Measurements from ENCODE around the gene DDN. TPM values are rescaled to one million over a fixed set of nuclear protein-coding genes. Genes with fewer than 3 reads are reported as not detected.

Gene DDN
- total RNA-seq, 1 experiment from 2014 or later = 0.35 TPM

DNA sequence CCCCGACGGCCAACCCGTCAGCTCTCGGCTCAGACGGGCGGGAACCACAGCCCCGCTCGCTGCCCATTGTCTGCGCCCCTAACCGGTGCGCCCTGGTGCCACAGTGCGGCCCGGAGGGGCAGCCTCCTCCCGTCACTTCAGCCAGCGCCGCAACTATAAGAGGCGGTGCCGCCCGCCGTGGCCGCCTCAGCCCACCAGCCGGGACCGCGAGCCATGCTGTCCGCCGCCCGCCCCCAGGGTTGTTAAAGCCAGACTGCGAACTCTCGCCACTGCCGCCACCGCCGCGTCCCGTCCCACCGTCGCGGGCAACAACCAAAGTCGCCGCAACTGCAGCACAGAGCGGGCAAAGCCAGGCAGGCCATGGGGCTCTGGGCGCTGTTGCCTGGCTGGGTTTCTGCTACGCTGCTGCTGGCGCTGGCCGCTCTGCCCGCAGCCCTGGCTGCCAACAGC, 20.9 kb downstream of the DDN start, which contains the start of gene WNT1:
TSS of gene WNT1 (plus strand) at position 32 of the 450 bp plus-strand sequence. CDS start at position 361, 329 bp downstream.
- Histone ChIP-seq H3K18ac (ENCODE audit: insufficient read length, low read depth, low read length) (no peak within 1 kb of the TSS), H3T11ph (ENCODE audit: low read length) (no peak within 1 kb of the TSS), H3K4me2 (ENCODE audit: insufficient read depth, insufficient read length, low read length) (peak within 1 kb of the TSS; percentile 21), H2BK15ac (ENCODE audit: low read depth, low read length) (no peak within 1 kb of the TSS), H2BK20ac (ENCODE audit: low read depth, low read length, poor library complexity, severe bottlenecking) (no peak within 1 kb of the TSS), H4K91ac (ENCODE audit: insufficient read length, low read depth, low read length) (no peak within 1 kb of the TSS), H3K79me2 (ENCODE audit: insufficient read depth, low read length) (no peaks in the 10 kb centered on the region), H3K27me3 (ENCODE audit: insufficient read depth, low read length) (peaks cover 90% of the 10 kb centered on the region), H2BK5ac (ENCODE audit: insufficient read length, low read length) (no peak within 1 kb of the TSS), H2BK12ac (ENCODE audit: insufficient read length, low read depth, low read length) (no peak within 1 kb of the TSS), H3K9ac (ENCODE audit: extremely low read depth, insufficient read length, low read length) (no peak within 1 kb of the TSS), H4K20me1 (ENCODE audit: control insufficient read depth, insufficient read depth, insufficient read length) (no peaks in the 10 kb centered on the region), H3K79me1 (ENCODE audit: insufficient read depth, low read depth, low read length, poor library complexity, severe bottlenecking) (no peaks in the 10 kb centered on the region), H3K4ac (ENCODE audit: low read depth, low read length) (no peak within 1 kb of the TSS), H4K5ac (ENCODE audit: insufficient read length, low read depth, low read length) (no peak within 1 kb of the TSS), H2AFZ (ENCODE audit: low read length) (no peak within 1 kb of the TSS), H2BK120ac (ENCODE audit: low read depth, low read length, poor library complexity, severe bottlenecking) (no peak within 1 kb of the TSS), H4K8ac (replicated peaks; ENCODE audit: insufficient read length, low read depth, low read length) (no peak within 1 kb of the TSS), H3K4me1 (ENCODE audit: insufficient read depth, low read length) (no peaks in the 10 kb centered on the region; the same call in 1 of the 2 replicates), H3K23me2 (ENCODE audit: insufficient read length, low read depth, low read length, poor library complexity, severe bottlenecking) (peaks cover 15% of the 10 kb centered on the region), H3K23ac (ENCODE audit: insufficient read length, low read depth, low read length) (no peak within 1 kb of the TSS), H3K27ac (ENCODE audit: insufficient read length, low read depth, low read length) (no peak within 1 kb of the TSS), H3K9me3 (ENCODE audit: control insufficient read depth, low read depth, low read length) (no peaks in the 10 kb centered on the region), H2AK5ac (ENCODE audit: insufficient read length, low read length) (no peak within 1 kb of the TSS), H3K14ac (ENCODE audit: insufficient read depth, low read length) (no peak within 1 kb of the TSS), H3K56ac (ENCODE audit: insufficient read length, low read depth, low read length) (no peak within 1 kb of the TSS)
- H3K27ac Mint-ChIP-seq = no peak within 1 kb of the TSS
- H3K27me3 Mint-ChIP-seq (ENCODE audit: low read depth) = peaks cover 99% of the 10 kb centered on the region
- no CpG with 5 or more reads among the region's 45 CpGs for WGBS (ENCODE audit: extremely low coverage, insufficient read length, low lambda C conversion rate)
- no peaks in the 10 kb centered on the region; a peak in 1 of 7 replicates for H3K36me3 Mint-ChIP-seq (ENCODE audit: insufficient read depth in 1 of 3, low read depth in 3 of 3)
- no peak for DNase-seq
- TF ChIP-seq, protein P1, sequence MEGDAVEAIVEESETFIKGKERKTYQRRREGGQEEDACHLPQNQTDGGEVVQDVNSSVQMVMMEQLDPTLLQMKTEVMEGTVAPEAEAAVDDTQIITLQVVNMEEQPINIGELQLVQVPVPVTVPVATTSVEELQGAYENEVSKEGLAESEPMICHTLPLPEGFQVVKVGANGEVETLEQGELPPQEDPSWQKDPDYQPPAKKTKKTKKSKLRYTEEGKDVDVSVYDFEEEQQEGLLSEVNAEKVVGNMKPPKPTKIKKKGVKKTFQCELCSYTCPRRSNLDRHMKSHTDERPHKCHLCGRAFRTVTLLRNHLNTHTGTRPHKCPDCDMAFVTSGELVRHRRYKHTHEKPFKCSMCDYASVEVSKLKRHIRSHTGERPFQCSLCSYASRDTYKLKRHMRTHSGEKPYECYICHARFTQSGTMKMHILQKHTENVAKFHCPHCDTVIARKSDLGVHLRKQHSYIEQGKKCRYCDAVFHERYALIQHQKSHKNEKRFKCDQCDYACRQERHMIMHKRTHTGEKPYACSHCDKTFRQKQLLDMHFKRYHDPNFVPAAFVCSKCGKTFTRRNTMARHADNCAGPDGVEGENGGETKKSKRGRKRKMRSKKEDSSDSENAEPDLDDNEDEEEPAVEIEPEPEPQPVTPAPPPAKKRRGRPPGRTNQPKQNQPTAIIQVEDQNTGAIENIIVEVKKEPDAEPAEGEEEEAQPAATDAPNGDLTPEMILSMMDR (conservative IDR thresholded peaks at IDR 0.05) = peak; percentile 61
- peak within 1 kb of the TSS; percentile 47 to 75 for H3K4me3 Mint-ChIP-seq
- peaks cover 3 to 9% of the 10 kb centered on the region in 2 experiments; a peak in 4 of 5 replicates for H3K9me3 Mint-ChIP-seq
- peaks cover 25 to 44% of the 10 kb centered on the region in 2 experiments for H3K4me1 Mint-ChIP-seq
